Measurements from ENCODE around the gene ANKRD44.

The ANKRD44 gene

GRCh38 chr2:196959281-196959680 is 351.3 kb downstream of the ANKRD44 start:
- no peak overlapping the region for H2AFZ ChIP-seq (ENCODE audit: low read length)
- H3F3A ChIP-seq (ENCODE audit: low read depth) = no peaks in the 10 kb centered on the region
- H3K36me3 ChIP-seq (ENCODE audit: insufficient read depth, low read length) = no peaks in the 10 kb centered on the region
- H3K79me2 ChIP-seq (ENCODE audit: insufficient read depth, low read length) = no peaks in the 10 kb centered on the region
- TF ChIP-seq CTCF (conservative IDR thresholded peaks at IDR 0.05; ENCODE audit: low read length) (no peak), EZH2phosphoT487 (IDR thresholded peaks at IDR 0.05; ENCODE audit: borderline replicate concordance) (no peak)
- H3K4me2 ChIP-seq (ENCODE audit: low read depth, low read length, poor library complexity, severe bottlenecking) = no peak overlapping the region
- no peaks in the 10 kb centered on the region for H4K20me1 ChIP-seq (ENCODE audit: insufficient read depth, low read length, poor library complexity, severe bottlenecking)
- H3K9ac ChIP-seq (ENCODE audit: low read depth, low read length, poor library complexity, severe bottlenecking) = no peak overlapping the region
- peaks cover 17% of the 10 kb centered on the region for H3K4me1 ChIP-seq (ENCODE audit: insufficient read depth, low read length, poor library complexity, severe bottlenecking)
- H3K4me3 ChIP-seq (ENCODE audit: low read length, poor library complexity, severe bottlenecking) = no peak overlapping the region
- no peaks in the 10 kb centered on the region for H3K9me2 ChIP-seq (replicated peaks; ENCODE audit: low read depth, low read length)
- H3K27me3 ChIP-seq (ENCODE audit: insufficient read depth, low read length, poor library complexity, severe bottlenecking) = no peaks in the 10 kb centered on the region
- H3K9me3 ChIP-seq (ENCODE audit: insufficient read depth, low read depth, low read length) = no peaks in the 10 kb centered on the region

GRCh38 chr2:196957881-196958525 is 352.6 kb downstream of the ANKRD44 start:
- no peak for TF ChIP-seq CTCF (conservative IDR thresholded peaks at IDR 0.05; ENCODE audit: low read length)
- no peak for TF ChIP-seq EZH2phosphoT487 (IDR thresholded peaks at IDR 0.05; ENCODE audit: borderline replicate concordance)
- H3K9me2 ChIP-seq (replicated peaks; ENCODE audit: low read depth, low read length) = no peaks in the 10 kb centered on the region
- no peaks in the 10 kb centered on the region for H3K79me2 ChIP-seq (ENCODE audit: insufficient read depth, low read length)
- H3K4me2 ChIP-seq (ENCODE audit: low read depth, low read length, poor library complexity, severe bottlenecking) = no peak overlapping the region
- H3K27me3 ChIP-seq (ENCODE audit: insufficient read depth, low read length, poor library complexity, severe bottlenecking) = no peaks in the 10 kb centered on the region
- H2AFZ ChIP-seq (ENCODE audit: low read length) = no peak overlapping the region
- H3K9me3 ChIP-seq (ENCODE audit: insufficient read depth, low read depth, low read length) = no peaks in the 10 kb centered on the region
- peaks cover 14% of the 10 kb centered on the region for H3K4me1 ChIP-seq (ENCODE audit: insufficient read depth, low read length, poor library complexity, severe bottlenecking)
- H3K4me3 ChIP-seq (ENCODE audit: low read length, poor library complexity, severe bottlenecking) = no peak overlapping the region
- H4K20me1 ChIP-seq (ENCODE audit: insufficient read depth, low read length, poor library complexity, severe bottlenecking) = no peaks in the 10 kb centered on the region
- H3K9ac ChIP-seq (ENCODE audit: low read depth, low read length, poor library complexity, severe bottlenecking) = no peak overlapping the region
- H3K36me3 ChIP-seq (ENCODE audit: insufficient read depth, low read length) = no peaks in the 10 kb centered on the region
- H3F3A ChIP-seq (ENCODE audit: low read depth) = no peaks in the 10 kb centered on the region

- Histone ChIP-seq H3K79me2 (ENCODE audit: insufficient read depth, low read length) (no peaks in the 10 kb centered on the region), H3K4me1 (ENCODE audit: insufficient read depth, low read length, poor library complexity, severe bottlenecking) (peaks cover 12% of the 10 kb centered on the region), H3K9me2 (replicated peaks; ENCODE audit: low read depth, low read length) (no peaks in the 10 kb centered on the region), H3K9ac (ENCODE audit: low read depth, low read length, poor library complexity, severe bottlenecking) (no peak overlapping the region), H3K4me3 (ENCODE audit: low read length, poor library complexity, severe bottlenecking) (no peak overlapping the region), H3K4me2 (ENCODE audit: low read depth, low read length, poor library complexity, severe bottlenecking) (no peak overlapping the region), H2AFZ (ENCODE audit: low read length) (no peak overlapping the region), H3K27me3 (ENCODE audit: insufficient read depth, low read length, poor library complexity, severe bottlenecking) (no peaks in the 10 kb centered on the region), H3K36me3 (ENCODE audit: insufficient read depth, low read length) (no peaks in the 10 kb centered on the region), H3K9me3 (ENCODE audit: insufficient read depth, low read depth, low read length) (no peaks in the 10 kb centered on the region), H4K20me1 (ENCODE audit: insufficient read depth, low read length, poor library complexity, severe bottlenecking) (no peaks in the 10 kb centered on the region), H3F3A (ENCODE audit: low read depth) (no peaks in the 10 kb centered on the region)
- TF ChIP-seq CTCF (conservative IDR thresholded peaks at IDR 0.05; ENCODE audit: low read length) (no peak), EZH2phosphoT487 (IDR thresholded peaks at IDR 0.05; ENCODE audit: borderline replicate concordance) (no peak)
These were observed 353.1 kb downstream of the ANKRD44 start for GRCh38 chr2:196957442-196957841.
